SK-N-MC (cell line): Measurements from ENCODE around the gene LTB4R.

Experiments
- DNase-seq: peaks from one replicate; pipeline ENCODE4 v3.0.0-alpha.2; 2011; ENCODE audit warnings: low read depth, low spot score
- H3K27ac ChIP-seq: fragments of 200-600 bp; sonication (generic); 2 replicates; pipeline ENCODE4 v1.5.1; 2016; ENCODE audit warnings: mixed run types
- H3K36me3 ChIP-seq: fragments of 200-600 bp; sonication (generic); 2 replicates; pipeline ENCODE4 v1.6.1; 2017; ENCODE audit warnings: antibody characterized with exemption, low read length, mixed read lengths; ENCODE audit not compliant: insufficient read depth
- H3K4me3 ChIP-seq: fragments of 200-600 bp; sonication (generic); 2 replicates; pipeline ENCODE4 v1.5.1; 2016
- H3K9ac ChIP-seq: fragments of 200-600 bp; sonication (generic); 2 replicates; pipeline ENCODE4 v1.8.0; 2017; ENCODE audit warnings: mixed run types, mixed read lengths; ENCODE audit not compliant: insufficient read length
- H3K9me3 ChIP-seq: fragments of 200-600 bp; sonication (generic); 2 replicates; pipeline ENCODE4 v1.6.1; 2017; ENCODE audit warnings: low read depth, mild to moderate bottlenecking, antibody characterized with exemption, low read length, moderate library complexity, mixed read lengths
- EZH2 ChIP-seq: fragments of 200-600 bp; sonication (generic); IDR thresholded peaks from one replicate; pipeline ENCODE4 v1.6.1; 2017; ENCODE audit warnings: antibody characterized with exemption
- FOXP2 ChIP-seq: optimal IDR thresholded peaks from 2 replicates; pipeline ENCODE3; 2011; ENCODE audit warnings: mild to moderate bottlenecking, moderate library complexity; ENCODE audit not compliant: insufficient read depth; ENCODE audit errors: extremely low read length, control extremely low read depth
- POLR2AphosphoS5 ChIP-seq: IDR thresholded peaks from 2 replicates; pipeline ENCODE4 v1.6.1; 2012; ENCODE audit warnings: mild to moderate bottlenecking, low read depth, low read length, borderline replicate concordance

The LTB4R gene

GRCh38 chr14:24292118-24292807 is 19.0 kb upstream of the LTB4R start:
- no peak overlapping the region for H3K9ac ChIP-seq
- no peak overlapping the region for H3K27ac ChIP-seq
- H3K36me3 ChIP-seq = no peaks in the 10 kb centered on the region; the same call in 1 of the 2 replicates

GRCh38 chr14:24293525-24293924 is 17.8 kb upstream of the LTB4R start:
- no peak for DNase-seq
- Histone ChIP-seq H3K36me3 (no peaks in the 10 kb centered on the region; the same call in 1 of the 2 replicates), H3K9ac (no peak overlapping the region), H3K9me3 (no peaks in the 10 kb centered on the region), H3K27ac (no peak overlapping the region), H3K4me3 (no peak overlapping the region)
- TF ChIP-seq POLR2AphosphoS5 (no peak), FOXP2 (no peak), EZH2 (no peak)

More at GRCh38 chr14:24292118-24292807, 19.0 kb upstream of the LTB4R start:
- Histone ChIP-seq H3K9me3 (no peaks in the 10 kb centered on the region), H3K4me3 (no peak overlapping the region)
- no peak for DNase-seq
- TF ChIP-seq POLR2AphosphoS5 (no peak), EZH2 (no peak), FOXP2 (no peak)

- Histone ChIP-seq H3K27ac (no peak overlapping the region), H3K36me3 (peaks cover 2% of the 10 kb centered on the region; the same call in 1 of the 2 replicates), H3K9ac (peak overlapping the region; percentile 37), H3K4me3 (no peak overlapping the region), H3K9me3 (no peaks in the 10 kb centered on the region)
- DNase-seq = peak; percentile 35
- TF ChIP-seq POLR2AphosphoS5 (no peak), FOXP2 (no peak), EZH2 (no peak)
Observed at GRCh38 chr14:24296341-24297157, 14.8 kb upstream of the LTB4R start.

GRCh38 chr14:24297190-24297964 is 13.9 kb upstream of the LTB4R start:
- DNase-seq = peak; percentile 10
- Histone ChIP-seq H3K27ac (no peak overlapping the region), H3K36me3 (peaks cover 11% of the 10 kb centered on the region; the same call in 1 of the 2 replicates), H3K4me3 (no peak overlapping the region), H3K9me3 (no peaks in the 10 kb centered on the region), H3K9ac (no peak overlapping the region)
- TF ChIP-seq EZH2 = no peak
- no peak for TF ChIP-seq FOXP2
- no peak for TF ChIP-seq POLR2AphosphoS5

- H3K4me3 ChIP-seq = peak overlapping the region; percentile 96
- H3K36me3 ChIP-seq = peaks cover 25% of the 10 kb centered on the region
- no peak for DNase-seq
- peak overlapping the region; percentile 74 for H3K9ac ChIP-seq
- no peaks in the 10 kb centered on the region for H3K9me3 ChIP-seq
- H3K27ac ChIP-seq = no peak overlapping the region
- TF ChIP-seq EZH2 (no peak), FOXP2 (no peak), POLR2AphosphoS5 (no peak)
Observed at GRCh38 chr14:24298892-24299254, 12.4 kb upstream of the LTB4R start.

- peak; percentile 22 for DNase-seq
- H3K9me3 ChIP-seq = no peaks in the 10 kb centered on the region
- H3K36me3 ChIP-seq = peaks cover 32% of the 10 kb centered on the region
- peak; percentile 88 for TF ChIP-seq POLR2AphosphoS5
- no peak for TF ChIP-seq FOXP2
- no peak for TF ChIP-seq EZH2
- H3K4me3 ChIP-seq = peak within 1 kb of the TSS; percentile 96
- no peak within 1 kb of the TSS for H3K27ac ChIP-seq
- peak within 1 kb of the TSS; percentile 74 for H3K9ac ChIP-seq
Observed at GRCh38 chr14:24299255-24300191, 11.8 kb upstream of the LTB4R start, which contains the start of the genes DHRS1 and NOP9. DHRS1 (minus strand) TSS chr14:24299780; CDS start chr14:24299106, 674 bp downstream. NOP9 (plus strand) TSS chr14:24299850; CDS start chr14:24299955, 105 bp downstream.

GRCh38 chr14:24300326-24300980 is 10.8 kb upstream of the LTB4R start:
- no peak for DNase-seq
- Histone ChIP-seq H3K27ac (no peak overlapping the region), H3K4me3 (peak overlapping the region; percentile 96), H3K36me3 (peaks cover 41% of the 10 kb centered on the region), H3K9ac (peak overlapping the region; percentile 74), H3K9me3 (no peaks in the 10 kb centered on the region)
- TF ChIP-seq FOXP2 (no peak), POLR2AphosphoS5 (no peak), EZH2 (no peak)
